GM12875 (cell line): ENCODE measurements around the gene XPR1.
"Not testable (repeated sequence)": the region's sequence is repeated elsewhere in the genome, so short reads cannot be mapped to it uniquely, and the experiment has no call there.

Experiments used
- H3K4me3 ChIP-seq: one replicate; pipeline ENCODE4 v1.5.1; 2011; ENCODE audit warnings: low read depth, low read length, control low read depth
- TF ChIP-seq, protein P1 (sequence below): IDR thresholded peaks from 2 replicates; pipeline ENCODE4 v1.5.1; 2011; ENCODE audit warnings: low read depth, mild to moderate bottlenecking, control low read depth, inconsistent platforms, low read length, moderate library complexity, borderline replicate concordance; ENCODE audit not compliant: insufficient read depth

XPR1 gene

DNA sequence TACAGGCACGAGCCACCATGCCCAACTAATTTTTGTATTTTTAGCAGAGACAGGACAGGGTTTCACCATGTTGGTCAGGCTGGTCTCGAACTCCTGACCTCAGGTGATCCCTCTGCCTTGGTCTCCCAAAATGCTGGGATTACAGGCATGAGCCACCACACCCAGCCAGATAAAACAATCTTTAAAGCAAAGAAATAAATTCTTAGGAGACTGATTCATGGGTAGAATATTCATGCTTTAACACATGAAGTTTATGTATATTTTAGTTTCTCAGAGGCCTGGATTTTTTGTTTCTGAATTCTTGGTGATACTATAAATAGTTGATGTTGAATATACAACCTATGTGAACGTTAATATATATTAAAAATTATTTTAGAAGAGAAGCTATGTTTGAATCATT is 153.5 kb downstream of the XPR1 start:
- TF ChIP-seq, protein P1, sequence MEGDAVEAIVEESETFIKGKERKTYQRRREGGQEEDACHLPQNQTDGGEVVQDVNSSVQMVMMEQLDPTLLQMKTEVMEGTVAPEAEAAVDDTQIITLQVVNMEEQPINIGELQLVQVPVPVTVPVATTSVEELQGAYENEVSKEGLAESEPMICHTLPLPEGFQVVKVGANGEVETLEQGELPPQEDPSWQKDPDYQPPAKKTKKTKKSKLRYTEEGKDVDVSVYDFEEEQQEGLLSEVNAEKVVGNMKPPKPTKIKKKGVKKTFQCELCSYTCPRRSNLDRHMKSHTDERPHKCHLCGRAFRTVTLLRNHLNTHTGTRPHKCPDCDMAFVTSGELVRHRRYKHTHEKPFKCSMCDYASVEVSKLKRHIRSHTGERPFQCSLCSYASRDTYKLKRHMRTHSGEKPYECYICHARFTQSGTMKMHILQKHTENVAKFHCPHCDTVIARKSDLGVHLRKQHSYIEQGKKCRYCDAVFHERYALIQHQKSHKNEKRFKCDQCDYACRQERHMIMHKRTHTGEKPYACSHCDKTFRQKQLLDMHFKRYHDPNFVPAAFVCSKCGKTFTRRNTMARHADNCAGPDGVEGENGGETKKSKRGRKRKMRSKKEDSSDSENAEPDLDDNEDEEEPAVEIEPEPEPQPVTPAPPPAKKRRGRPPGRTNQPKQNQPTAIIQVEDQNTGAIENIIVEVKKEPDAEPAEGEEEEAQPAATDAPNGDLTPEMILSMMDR, result no peak
- no peak overlapping the region for H3K4me3 ChIP-seq

GRCh38 chr1:180785887-180786286 is 154.1 kb downstream of the XPR1 start:
- TF ChIP-seq, protein P1, result no peak
- H3K4me3 ChIP-seq, result no peak overlapping the region

DNA sequence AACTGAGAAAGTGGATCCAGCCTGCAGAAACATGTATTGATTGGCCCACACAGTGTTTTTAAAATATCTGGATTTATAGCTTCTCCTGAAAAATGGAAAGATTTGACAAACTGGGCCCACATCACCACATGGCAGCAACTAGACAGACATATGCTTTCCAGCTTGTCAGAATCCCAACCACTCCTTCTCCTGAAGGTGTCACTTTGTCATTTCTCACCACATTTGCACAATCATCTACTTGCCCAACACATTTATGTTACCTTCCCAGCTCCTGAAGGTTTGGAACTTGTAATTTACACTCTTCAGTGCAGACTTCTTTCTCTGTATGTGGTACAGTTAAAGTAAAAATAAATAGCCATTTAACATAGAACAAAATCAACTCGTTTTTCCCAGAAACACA is 154.8 kb downstream of the XPR1 start:
- TF ChIP-seq, protein P1, result no peak
- H3K4me3 ChIP-seq, result no peak overlapping the region

DNA sequence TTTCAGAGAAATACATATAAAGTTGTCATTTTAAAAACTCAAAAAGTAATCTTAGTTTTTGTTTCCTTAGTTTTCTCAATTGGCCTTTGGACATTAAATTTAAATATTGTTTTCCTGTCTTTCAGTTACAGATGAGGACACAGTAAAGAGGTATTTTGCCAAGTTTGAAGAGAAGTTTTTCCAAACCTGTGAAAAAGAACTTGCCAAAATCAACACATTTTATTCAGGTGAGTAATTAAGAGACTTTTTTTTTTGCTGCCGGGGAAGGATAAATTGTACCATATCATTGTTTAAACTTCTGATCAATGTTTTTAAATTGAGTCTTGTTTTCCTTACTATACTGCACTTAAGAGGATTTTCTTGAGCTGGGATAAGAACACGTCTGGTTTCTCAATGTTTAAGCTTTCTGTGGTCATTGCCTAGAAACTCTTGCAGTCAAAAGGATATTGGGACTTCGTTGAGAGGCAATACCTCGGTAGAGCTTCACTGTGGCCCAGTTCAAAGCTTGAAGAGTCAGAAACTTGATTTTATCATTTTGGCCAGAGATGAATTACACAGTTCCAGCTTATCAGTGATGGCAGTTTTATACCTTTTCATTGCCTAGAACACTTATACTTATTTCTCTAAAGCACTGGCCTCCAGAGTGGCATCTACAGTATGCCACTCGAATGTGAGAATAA is 155.9 kb downstream of the XPR1 start:
- TF ChIP-seq, protein P1, result no peak

GRCh38 chr1:180789460-180789859 is 157.6 kb downstream of the XPR1 start:
- H3K4me3 ChIP-seq, result no peak overlapping the region

More for the DNA sequence above, 155.9 kb downstream of the XPR1 start:
- H3K4me3 ChIP-seq, result no peak overlapping the region

GRCh38 chr1:180791152-180791551 is 159.3 kb downstream of the XPR1 start:
- not testable (repeated sequence) for H3K4me3 ChIP-seq

More at GRCh38 chr1:180789460-180789859, 157.6 kb downstream of the XPR1 start:
- TF ChIP-seq, protein P1, result no peak

DNA sequence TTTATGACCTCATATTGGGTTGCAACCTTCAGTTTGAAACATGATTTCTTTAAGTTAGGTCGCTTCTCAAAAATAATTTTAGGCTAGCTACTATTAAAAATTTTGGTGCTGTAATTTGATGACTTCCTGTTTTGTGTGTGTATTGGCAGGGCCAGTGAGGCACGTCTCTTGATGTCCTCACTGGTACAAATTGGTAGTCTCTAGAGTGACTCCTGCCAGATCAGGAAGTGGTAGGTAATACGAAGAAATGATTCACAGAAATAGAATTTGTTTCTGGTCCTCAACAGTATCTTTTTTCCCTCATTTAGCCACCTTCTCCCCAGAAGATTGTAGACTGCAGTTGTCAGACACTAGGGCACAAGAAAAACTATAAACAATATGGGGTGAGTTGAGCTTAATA is 160.0 kb downstream of the XPR1 start:
- TF ChIP-seq, protein P1, result no peak
- no peak overlapping the region for H3K4me3 ChIP-seq
